ENCODE data around the gene FLVCR2.

Gene FLVCR2

GRCh38 chr14:75631453-75631831, 53.0 kb downstream of the FLVCR2 start:
- no peak for DNase-seq (ENCODE audit: low spot score)

GRCh38 chr14:75634848-75635247, 56.4 kb downstream of the FLVCR2 start:
- DNase-seq (ENCODE audit: low spot score): no peak

GRCh38 chr14:75636100-75636692, 57.8 kb downstream of the FLVCR2 start:
- no peak for DNase-seq (ENCODE audit: low spot score)

- DNase-seq (ENCODE audit: low spot score): no peak
Measured at GRCh38 chr14:75640876-75641275, 62.5 kb downstream of the FLVCR2 start.

GRCh38 chr14:75643985-75644384, 65.6 kb downstream of the FLVCR2 start:
- DNase-seq (ENCODE audit: low spot score): no peak

- DNase-seq (ENCODE audit: low spot score): no peak
Measured at GRCh38 chr14:75645056-75645455, 66.6 kb downstream of the FLVCR2 start.

- DNase-seq (ENCODE audit: low spot score): no peak
Measured at GRCh38 chr14:75646762-75647161, 68.3 kb downstream of the FLVCR2 start.

GRCh38 chr14:75647640-75648039, 69.2 kb downstream of the FLVCR2 start:
- DNase-seq (ENCODE audit: low spot score): no peak

GRCh38 chr14:75648066-75648838, 69.8 kb downstream of the FLVCR2 start:
- DNase-seq (ENCODE audit: low spot score): no peak

- DNase-seq (ENCODE audit: low spot score): no peak
Measured at GRCh38 chr14:75649337-75649736, 70.9 kb downstream of the FLVCR2 start.

GRCh38 chr14:75649773-75650172, 71.4 kb downstream of the FLVCR2 start:
- DNase-seq (ENCODE audit: low spot score): no peak

GRCh38 chr14:75650253-75651058, 72.0 kb downstream of the FLVCR2 start:
- DNase-seq (ENCODE audit: low spot score): no peak

- DNase-seq (ENCODE audit: low spot score): no peak
Measured at GRCh38 chr14:75653563-75653962, 75.1 kb downstream of the FLVCR2 start.

GRCh38 chr14:75654127-75654732, 75.8 kb downstream of the FLVCR2 start:
- peak; percentile 69 for DNase-seq (ENCODE audit: low spot score)

- DNase-seq (ENCODE audit: low spot score): no peak
Measured at GRCh38 chr14:75655235-75655634, 76.8 kb downstream of the FLVCR2 start.

- DNase-seq (ENCODE audit: low spot score): no peak
Measured at GRCh38 chr14:75657331-75657730, 78.9 kb downstream of the FLVCR2 start.

GRCh38 chr14:75658957-75659356, 80.5 kb downstream of the FLVCR2 start:
- DNase-seq (ENCODE audit: low spot score): no peak

GRCh38 chr14:75660238-75660629, 81.8 kb downstream of the FLVCR2 start:
- no peak for DNase-seq (ENCODE audit: low spot score)

- DNase-seq (ENCODE audit: low spot score): peak; percentile 97
Measured at GRCh38 chr14:75660630-75661498, 82.4 kb downstream of the FLVCR2 start, which contains the start of the genes ERG28 and TTLL5. Gene ERG28, minus strand, starts transcription at chr14:75660876. Its CDS starts 3,374 bp downstream, at chr14:75657502. Gene TTLL5, plus strand, starts transcription at chr14:75661246. Its CDS starts 1,904 bp downstream, at chr14:75663150.

- DNase-seq (ENCODE audit: low spot score): no peak
Measured at GRCh38 chr14:75661499-75661814, 83.0 kb downstream of the FLVCR2 start.

- no peak for DNase-seq (ENCODE audit: low spot score)
Measured at GRCh38 chr14:75662966-75663365, 84.5 kb downstream of the FLVCR2 start.
